LoVo (cell line): ENCODE results near the gene OPHN1.
"Not testable (repeated sequence)": the region's sequence is repeated elsewhere in the genome, so short reads cannot be mapped to it uniquely, and the experiment has no call there.

Experiments used
- DNase-seq: peaks from one replicate; pipeline ENCODE4 v3.0.0-alpha.2; 2016; ENCODE audit warnings: low spot score

OPHN1 gene

GRCh38 chrX:68421636-68422035 lies 11.7 kb downstream of the OPHN1 start:
- no peak for DNase-seq

GRCh38 chrX:68420559-68420958 lies 12.7 kb downstream of the OPHN1 start:
- no peak for DNase-seq

- DNase-seq = no peak
These were observed 13.3 kb downstream of the OPHN1 start for GRCh38 chrX:68419975-68420374.

- no peak for DNase-seq
These were observed 15.6 kb downstream of the OPHN1 start for GRCh38 chrX:68417651-68418050.

GRCh38 chrX:68416592-68416991 lies 16.7 kb downstream of the OPHN1 start:
- peak; percentile 3 for DNase-seq

- DNase-seq = no peak
These were observed 18.0 kb downstream of the OPHN1 start for GRCh38 chrX:68415316-68415715.

GRCh38 chrX:68413254-68413653 lies 20.0 kb downstream of the OPHN1 start:
- DNase-seq = no peak

- DNase-seq = no peak
These were observed 21.6 kb downstream of the OPHN1 start for GRCh38 chrX:68411729-68412128.

- DNase-seq = no peak
These were observed 24.1 kb downstream of the OPHN1 start for GRCh38 chrX:68409194-68409593.

GRCh38 chrX:68403522-68403921 lies 29.8 kb downstream of the OPHN1 start:
- no peak for DNase-seq

GRCh38 chrX:68403038-68403437 lies 30.3 kb downstream of the OPHN1 start:
- no peak for DNase-seq

GRCh38 chrX:68402094-68402493 lies 31.2 kb downstream of the OPHN1 start:
- DNase-seq = no peak

- DNase-seq = no peak
These were observed 35.0 kb downstream of the OPHN1 start for GRCh38 chrX:68398291-68398690.

- no peak for DNase-seq
These were observed 36.3 kb downstream of the OPHN1 start for GRCh38 chrX:68396953-68397352.

GRCh38 chrX:68389419-68389960 lies 43.8 kb downstream of the OPHN1 start:
- DNase-seq = not testable (repeated sequence)

GRCh38 chrX:68387776-68388175 lies 45.5 kb downstream of the OPHN1 start:
- DNase-seq = no peak

GRCh38 chrX:68383540-68383939 lies 49.8 kb downstream of the OPHN1 start:
- DNase-seq = no peak

GRCh38 chrX:68377579-68377978 lies 55.7 kb downstream of the OPHN1 start:
- DNase-seq = not testable (repeated sequence)

GRCh38 chrX:68376373-68376772 lies 56.9 kb downstream of the OPHN1 start:
- DNase-seq = no peak

GRCh38 chrX:68375803-68376202 lies 57.5 kb downstream of the OPHN1 start:
- no peak for DNase-seq

- no peak for DNase-seq
These were observed 60.6 kb downstream of the OPHN1 start for GRCh38 chrX:68372665-68373064.

- DNase-seq = no peak
These were observed 63.7 kb downstream of the OPHN1 start for GRCh38 chrX:68369559-68369958.

GRCh38 chrX:68365341-68365740 lies 68.0 kb downstream of the OPHN1 start:
- DNase-seq = no peak

- DNase-seq = no peak
These were observed 69.3 kb downstream of the OPHN1 start for GRCh38 chrX:68363984-68364383.

- no peak for DNase-seq
These were observed 74.6 kb downstream of the OPHN1 start for GRCh38 chrX:68358679-68359078.
